Aorta (tissue), 5 donors: Measurements from ENCODE around the gene IL16. TPM values are rescaled to one million over a fixed set of nuclear protein-coding genes. Genes with fewer than 3 reads are reported as not detected.

Experiments used
- ATAC-seq: fragments of 200-7000 bp; cut with Tn5 transposase; one replicate; pipeline ENCODE4 v1.9.1; 2022; ENCODE audit warnings: moderate library complexity; ENCODE audit not compliant: low FRiP score
- DNase-seq, 2 donors: peaks; one replicate each; pipeline ENCODE4 v3.0.0-alpha.2; 2020
- H3K27ac ChIP-seq, 2 donors: one replicate each; pipeline ENCODE4 v1.5.1; 2013; ENCODE audit warnings: low read length in 2 of 2, mild to moderate bottlenecking in 2 of 2, moderate library complexity in 2 of 2, control low read depth in 1 of 2, inconsistent platforms in 1 of 2, low read depth in 1 of 2
- H3K27me3 ChIP-seq, 2 donors: one replicate each; pipeline ENCODE4 v1.6.1; 2013; ENCODE audit warnings: control low read depth in 1 of 2, low read length in 1 of 2, mild to moderate bottlenecking in 1 of 2, moderate library complexity in 1 of 2; ENCODE audit not compliant: insufficient read depth in 2 of 2, control insufficient read depth in 1 of 2
- H3K36me3 ChIP-seq, 2 donors: one replicate each; pipeline ENCODE4 v1.6.1; 2013; ENCODE audit warnings: control low read depth in 1 of 2, low read length in 1 of 2, mild to moderate bottlenecking in 1 of 2; ENCODE audit not compliant: insufficient read depth in 2 of 2, control insufficient read depth in 1 of 2
- H3K4me1 ChIP-seq, 2 donors: one replicate each; pipeline ENCODE4 v1.6.1; 2013; ENCODE audit warnings: low read length in 2 of 2, control low read depth in 1 of 2, mild to moderate bottlenecking in 1 of 2, moderate library complexity in 1 of 2; ENCODE audit not compliant: insufficient read depth in 2 of 2, control insufficient read depth in 1 of 2
- H3K4me3 ChIP-seq, 2 donors: one replicate each; pipeline ENCODE4 v1.5.1; 2013; ENCODE audit warnings: low read length in 2 of 2, control low read depth in 1 of 2, mild to moderate bottlenecking in 1 of 2
- H3K9me3 ChIP-seq: one replicate; pipeline ENCODE4 v1.6.1; 2013; ENCODE audit warnings: mild to moderate bottlenecking, low read length; ENCODE audit not compliant: control insufficient read depth
- WGBS, 2 donors: extraction: QIAGEN DNeasy Blood & Tissue Kit; methylation state at CpG; one replicate each; pipeline ENCODE4 v1.1.7; 2013; 5-methylcytosine and 5-hydroxymethylcytosine counted together
- intact Hi-C, 2 donors: fragments of 100-400 bp; cut with DNase I; formaldehyde crosslinking; loops; one replicate each; pipeline versions ENCODE4 v1.14.2 to v1.15.0; 2022
- polyA plus RNA-seq, 2 donors: library from polyadenylated mRNA; stranded (reverse); fragments of 200-250 nt; gene quantifications; one replicate each; pipeline ENCODE4 v1.2.3, GENCODE V29; 2013
- total RNA-seq, 2 donors: library from RNA; stranded (reverse); fragmentation: NEBNext Ultra II Directional; extraction: Animal tissue kit (Norgen Biotek cat#: 25700); gene quantifications; one replicate each; pipeline ENCODE4 v1.2.1, GENCODE V29; 2021
- donor health status: healthy with polysubstance abuse.
- donor health status: Bipolar disorder and iron deficiency.
- donor health status: DM: no; HTN: no; CAD: no.
- donor health status: DM: no; HTN: no; CAD: no.
- donor health status: DM: yes; HTN: yes; CAD: no.

The IL16 gene
- total and polyA plus RNA-seq, 4 donors, result 5.3 to 19.5 (median 7.8) TPM

DNA sequence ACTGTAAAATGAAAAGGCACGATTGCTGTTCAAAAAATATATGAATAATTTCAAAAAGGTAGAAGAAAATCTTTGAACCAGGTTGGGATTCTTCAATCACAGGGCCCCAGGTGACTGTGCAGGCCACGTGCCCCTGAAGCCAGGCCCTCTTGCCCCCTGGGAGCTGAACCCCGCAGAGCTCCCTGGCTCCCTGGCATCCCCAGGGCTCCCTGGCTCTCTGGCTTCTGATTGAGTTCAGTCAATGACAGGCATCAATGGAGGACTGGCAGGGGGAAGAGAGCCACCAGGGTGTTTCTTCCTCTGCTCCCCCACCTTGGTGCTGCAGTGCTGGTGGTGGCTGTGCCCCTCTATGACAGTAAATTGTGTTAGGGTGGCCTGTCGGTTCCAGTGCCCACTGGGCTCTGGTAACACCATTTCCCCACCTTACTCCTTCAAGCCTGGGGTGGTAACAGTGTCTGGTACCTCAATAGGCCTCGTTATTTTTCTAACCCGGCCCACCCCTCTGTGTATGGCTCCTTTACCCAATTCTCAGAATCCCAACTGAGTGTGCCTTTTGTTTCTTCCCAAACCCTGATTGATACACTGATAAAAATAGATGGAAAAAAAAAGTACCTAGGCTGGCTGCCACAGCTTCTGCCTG is 64.6 kb downstream of the IL16 start:
- intact Hi-C loops, result loop anchor here in 1 of 2 donors (5.0 to 10.0 kb wide), 2 partner anchors 154 to 286 kb away; no protein-coding TSS in a partner anchor
- H3K27me3 ChIP-seq, result no peaks in the 10 kb centered on the region
- no peak overlapping the region for H3K27ac ChIP-seq
- no peaks in the 10 kb centered on the region for H3K4me1 ChIP-seq
- ATAC-seq, result no peak
- no peak overlapping the region for H3K4me3 ChIP-seq
- no peak for DNase-seq
- no peaks in the 10 kb centered on the region for H3K9me3 ChIP-seq
- 79 to 85% methylated on average over 6 of the region's 6 CpGs for WGBS, 2 donors
- H3K36me3 ChIP-seq, result no peaks in the 10 kb centered on the region

DNA sequence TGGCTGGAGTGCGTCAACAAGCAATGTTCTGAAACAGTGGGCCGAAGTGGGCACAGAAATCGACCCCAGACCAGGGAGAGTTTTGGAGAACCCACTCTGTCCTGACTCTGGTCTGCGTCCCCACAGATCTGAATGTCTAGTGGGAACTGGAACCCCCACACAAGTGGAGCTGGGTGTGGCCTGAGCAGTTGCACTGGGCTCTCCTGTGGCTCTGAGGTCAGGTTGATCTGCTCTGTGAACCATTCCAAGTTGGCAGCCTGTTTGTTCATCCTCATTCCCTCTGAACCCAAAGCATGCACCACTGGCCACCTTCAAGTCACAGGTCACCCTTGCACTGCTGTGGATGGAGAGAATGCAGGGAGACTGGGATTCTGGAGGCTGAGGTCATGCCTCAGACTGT is 66.8 kb downstream of the IL16 start:
- Histone ChIP-seq H3K27ac (no peak overlapping the region), H3K9me3 (no peaks in the 10 kb centered on the region), H3K4me3 (no peak overlapping the region), H3K36me3 (no peaks in the 10 kb centered on the region), H3K27me3 (no peaks in the 10 kb centered on the region), H3K4me1 (no peaks in the 10 kb centered on the region)
- WGBS, 2 donors, result 86 to 95% methylated on average over 4 of the region's 4 CpGs
- ATAC-seq (no peak), DNase-seq (no peak)
- intact Hi-C loops, result loop anchor here in 1 of 2 donors (5.0 to 10.0 kb wide), 2 partner anchors 156 to 289 kb away; no protein-coding TSS in a partner anchor

DNA sequence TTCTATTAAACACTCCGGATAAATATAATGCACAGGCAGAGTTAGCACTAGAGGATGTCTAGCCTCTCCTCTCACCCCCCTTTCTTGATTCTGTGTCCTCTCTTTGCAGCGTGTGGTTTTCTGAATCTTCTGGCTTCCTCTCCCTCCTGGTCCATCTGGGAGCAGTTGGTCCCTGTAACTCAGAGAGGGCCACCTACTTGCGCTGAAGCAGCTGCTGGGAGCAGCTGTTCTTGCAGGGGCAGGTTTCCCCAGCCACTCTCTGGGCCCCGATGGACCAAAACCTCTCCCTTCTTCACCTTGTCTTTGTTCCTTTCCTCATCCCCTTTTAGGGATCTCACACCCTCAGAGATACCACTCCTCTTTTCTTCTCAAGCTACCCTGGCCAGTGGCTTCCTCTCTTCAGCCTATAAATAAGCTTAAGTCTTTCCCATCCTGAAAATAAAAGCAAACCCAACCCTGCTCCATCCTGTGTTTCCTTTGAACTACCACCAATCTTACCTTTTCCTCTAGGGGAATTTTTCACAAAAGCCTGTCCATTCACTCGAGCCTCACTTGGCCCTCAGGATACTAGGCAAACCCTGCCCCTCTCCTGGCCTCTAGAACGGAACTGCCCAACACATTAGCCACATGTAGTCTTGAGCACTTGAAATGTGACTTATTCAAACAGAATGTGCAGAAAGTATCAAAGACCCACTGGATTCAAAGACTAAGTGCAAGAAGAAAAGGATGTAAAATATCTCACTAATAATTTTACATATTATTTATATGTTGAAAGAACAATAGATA is 67.6 kb downstream of the IL16 start:
- intact Hi-C loops, result loop anchor here (2.0 to 10.0 kb wide), 3 partner anchors 157 to 289 kb away; no protein-coding TSS in a partner anchor
- Histone ChIP-seq H3K27ac (no peak overlapping the region), H3K36me3 (no peaks in the 10 kb centered on the region), H3K9me3 (no peaks in the 10 kb centered on the region), H3K27me3 (no peaks in the 10 kb centered on the region), H3K4me3 (no peak overlapping the region), H3K4me1 (no peaks in the 10 kb centered on the region)
- DNase-seq, result no peak
- 92% methylated on average over 6 of the region's 6 CpGs for WGBS, 2 donors
- no peak for ATAC-seq

GRCh38 chr15:81265256-81265943 is 68.7 kb downstream of the IL16 start:
- DNase-seq (no peak), ATAC-seq (peak; percentile 31)
- 54 to 57% methylated on average over 12 of the region's 12 CpGs for WGBS, 2 donors
- intact Hi-C loops, result loop anchor here (2.0 to 10.0 kb wide), 4 partner anchors 108 to 291 kb away; partner anchors contain the start of gene TLNRD1 (in 1 of the 2)
- Histone ChIP-seq H3K36me3 (no peaks in the 10 kb centered on the region), H3K4me1 (no peaks in the 10 kb centered on the region), H3K9me3 (no peaks in the 10 kb centered on the region), H3K4me3 (no peak overlapping the region), H3K27ac (no peak overlapping the region), H3K27me3 (no peaks in the 10 kb centered on the region)

GRCh38 chr15:81265944-81266775 is 69.5 kb downstream of the IL16 start:
- 5 to 7% methylated on average over 14 of the region's 14 CpGs for WGBS, 2 donors
- ATAC-seq, result peak; percentile 94
- Histone ChIP-seq H3K27me3 (no peaks in the 10 kb centered on the region), H3K9me3 (no peaks in the 10 kb centered on the region), H3K4me3 (no peak overlapping the region), H3K27ac (no peak overlapping the region), H3K4me1 (no peaks in the 10 kb centered on the region), H3K36me3 (no peaks in the 10 kb centered on the region)
- intact Hi-C loops, result loop anchor here (1.0 to 10.0 kb wide), 5 partner anchors 109 to 291 kb away; partner anchors contain the start of gene TLNRD1 (in 1 of the 2)
- DNase-seq, result peak; percentile 86 to 92

DNA sequence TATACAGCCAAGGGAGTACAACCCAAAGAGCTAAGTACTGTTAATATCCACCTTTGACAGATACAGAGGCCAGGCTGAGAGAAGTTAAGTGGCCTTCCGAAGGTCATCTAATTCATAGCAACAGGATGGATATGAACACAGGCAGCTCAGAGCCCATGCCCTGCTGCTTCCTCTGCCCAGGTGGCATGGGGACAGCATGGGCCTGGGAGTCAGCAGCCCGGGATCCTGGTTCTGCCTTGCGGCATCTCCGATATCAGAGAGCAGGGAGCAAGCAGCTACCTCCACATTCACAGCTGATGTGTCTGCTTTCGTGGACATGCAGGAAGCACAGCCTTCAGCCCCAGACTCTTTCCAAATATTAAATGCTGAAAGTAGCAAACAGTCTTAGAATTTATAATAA is 71.7 kb downstream of the IL16 start:
- no peaks in the 10 kb centered on the region for H3K36me3 ChIP-seq
- ATAC-seq (no peak), DNase-seq (no peak)
- WGBS, 2 donors, result 94 to 95% methylated on average over 5 of the region's 5 CpGs
- no peaks in the 10 kb centered on the region for H3K27me3 ChIP-seq
- no peak overlapping the region for H3K4me3 ChIP-seq
- no peaks in the 10 kb centered on the region for H3K4me1 ChIP-seq
- intact Hi-C loops, result loop anchor here in 1 of 2 donors (5.0 to 10.0 kb wide), 3 partner anchors 111 to 294 kb away; partner anchors contain the start of gene TLNRD1
- no peak overlapping the region for H3K27ac ChIP-seq
- no peaks in the 10 kb centered on the region for H3K9me3 ChIP-seq

- WGBS, 2 donors, result 92% methylated on average over 10 of the region's 10 CpGs
- Histone ChIP-seq H3K4me1 (no peaks in the 10 kb centered on the region), H3K9me3 (no peaks in the 10 kb centered on the region), H3K27me3 (no peaks in the 10 kb centered on the region), H3K36me3 (no peaks in the 10 kb centered on the region), H3K27ac (no peak overlapping the region), H3K4me3 (no peak overlapping the region)
- no peak for DNase-seq
- intact Hi-C loops, result loop anchor here in 1 of 2 donors (5.0 to 10.0 kb wide), 3 partner anchors 112 to 294 kb away; partner anchors contain the start of gene TLNRD1
- ATAC-seq, result no peak
These were observed 72.4 kb downstream of the IL16 start for GRCh38 chr15:81268881-81269601.
